Fibroblast of lung (primary cell): Measurements from ENCODE around the gene NOS3.

ENCODE experiments used
- EZH2 ChIP-seq: IDR thresholded peaks from 2 replicates; pipeline ENCODE4 v1.5.1; 2012; ENCODE audit warnings: low read length, control low read depth, mild to moderate bottlenecking; ENCODE audit errors: missing control alignments
- TF ChIP-seq, protein P1 (sequence below), 2 donors: IDR thresholded peaks in 1 of 2; conservative IDR thresholded peaks in 1 of 2; 1 replicate in 1 of 2; 2 replicates in 1 of 2; pipeline ENCODE4 v1.5.1; 2011 to 2012; ENCODE audit warnings: low read length in 2 of 2, control low read depth in 1 of 2, inconsistent platforms in 1 of 2, low read depth in 1 of 2, mild to moderate bottlenecking in 1 of 2

DNA sequence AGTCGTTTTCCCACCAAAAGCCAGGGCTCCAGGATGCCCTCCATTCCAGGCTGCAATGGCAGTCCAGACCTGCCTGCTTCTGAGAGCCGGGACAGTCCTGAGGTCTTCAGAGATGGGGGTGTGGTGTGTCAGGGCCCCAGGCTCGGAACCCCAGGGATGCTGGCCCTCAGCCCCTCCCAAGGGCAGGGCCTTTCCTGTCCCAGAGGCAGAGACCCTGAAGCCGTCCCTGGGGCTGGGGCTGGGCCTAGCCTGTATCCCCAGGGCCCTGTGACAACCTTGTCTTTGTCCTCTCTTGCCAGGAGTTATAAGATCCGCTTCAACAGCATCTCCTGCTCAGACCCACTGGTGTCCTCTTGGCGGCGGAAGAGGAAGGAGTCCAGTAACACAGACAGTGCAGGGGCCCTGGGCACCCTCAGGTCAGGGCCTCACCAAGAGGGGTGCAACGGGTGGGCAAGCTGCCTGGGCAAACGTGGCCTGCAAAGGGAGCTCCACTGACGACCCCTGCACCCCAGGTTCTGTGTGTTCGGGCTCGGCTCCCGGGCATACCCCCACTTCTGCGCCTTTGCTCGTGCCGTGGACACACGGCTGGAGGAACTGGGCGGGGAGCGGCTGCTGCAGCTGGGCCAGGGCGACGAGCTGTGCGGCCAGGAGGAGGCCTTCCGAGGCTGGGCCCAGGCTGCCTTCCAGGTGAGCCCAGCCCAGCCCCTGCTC, 15.9 kb downstream of the NOS3 start:
- TF ChIP-seq, protein P1, sequence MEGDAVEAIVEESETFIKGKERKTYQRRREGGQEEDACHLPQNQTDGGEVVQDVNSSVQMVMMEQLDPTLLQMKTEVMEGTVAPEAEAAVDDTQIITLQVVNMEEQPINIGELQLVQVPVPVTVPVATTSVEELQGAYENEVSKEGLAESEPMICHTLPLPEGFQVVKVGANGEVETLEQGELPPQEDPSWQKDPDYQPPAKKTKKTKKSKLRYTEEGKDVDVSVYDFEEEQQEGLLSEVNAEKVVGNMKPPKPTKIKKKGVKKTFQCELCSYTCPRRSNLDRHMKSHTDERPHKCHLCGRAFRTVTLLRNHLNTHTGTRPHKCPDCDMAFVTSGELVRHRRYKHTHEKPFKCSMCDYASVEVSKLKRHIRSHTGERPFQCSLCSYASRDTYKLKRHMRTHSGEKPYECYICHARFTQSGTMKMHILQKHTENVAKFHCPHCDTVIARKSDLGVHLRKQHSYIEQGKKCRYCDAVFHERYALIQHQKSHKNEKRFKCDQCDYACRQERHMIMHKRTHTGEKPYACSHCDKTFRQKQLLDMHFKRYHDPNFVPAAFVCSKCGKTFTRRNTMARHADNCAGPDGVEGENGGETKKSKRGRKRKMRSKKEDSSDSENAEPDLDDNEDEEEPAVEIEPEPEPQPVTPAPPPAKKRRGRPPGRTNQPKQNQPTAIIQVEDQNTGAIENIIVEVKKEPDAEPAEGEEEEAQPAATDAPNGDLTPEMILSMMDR (conservative IDR thresholded peaks at IDR 0.05 in 1 of 2, IDR thresholded peaks at IDR 0.05 in 1 of 2; ENCODE audit: low read depth in 1 of 2, low read length in 2 of 2), result no peak
- no peak for TF ChIP-seq EZH2
